Activated naive CD8-positive, alpha-beta T cell treated with anti-CD3 and anti-CD28 coated beads for 36 hours (primary cell): ENCODE measurements around the gene DCLK1. TPM values are rescaled to one million over a fixed set of nuclear protein-coding genes. Genes with fewer than 3 reads are reported as not detected.
A peak's percentile ranks its signal among the peaks of the same experiment; 100 is the strongest.

ENCODE experiments used
- DNase-seq: peaks from one replicate; pipeline ENCODE4 v3.0.0; 2021
- H3K27ac Mint-ChIP-seq: one replicate; pipeline ENCODE4 v1.8.0; 2022; ENCODE audit warnings: mild to moderate bottlenecking, moderate library complexity, mixed read lengths
- H3K27me3 Mint-ChIP-seq: one replicate; pipeline ENCODE4 v1.8.0; 2022; ENCODE audit warnings: mild to moderate bottlenecking, mixed read lengths
- H3K36me3 Mint-ChIP-seq: one replicate; pipeline ENCODE4 v1.8.0; 2021; ENCODE audit warnings: mild to moderate bottlenecking, mixed read lengths
- H3K4me1 Mint-ChIP-seq: one replicate; pipeline ENCODE4 v1.8.0; 2021; ENCODE audit warnings: mixed read lengths
- H3K4me3 Mint-ChIP-seq: one replicate; pipeline ENCODE4 v1.8.0; 2022; ENCODE audit warnings: mild to moderate bottlenecking, moderate library complexity, mixed read lengths
- H3K9me3 Mint-ChIP-seq: one replicate; pipeline ENCODE4 v1.8.0; 2022; ENCODE audit warnings: mixed read lengths
- total RNA-seq, 2 experiments: library from RNA; stranded (reverse); gene quantifications; one replicate each; pipeline ENCODE4 v1.2.3, GENCODE V29; 2021

Gene DCLK1
- total RNA-seq, 2 experiments from 2014 or later = not detected

DNA sequence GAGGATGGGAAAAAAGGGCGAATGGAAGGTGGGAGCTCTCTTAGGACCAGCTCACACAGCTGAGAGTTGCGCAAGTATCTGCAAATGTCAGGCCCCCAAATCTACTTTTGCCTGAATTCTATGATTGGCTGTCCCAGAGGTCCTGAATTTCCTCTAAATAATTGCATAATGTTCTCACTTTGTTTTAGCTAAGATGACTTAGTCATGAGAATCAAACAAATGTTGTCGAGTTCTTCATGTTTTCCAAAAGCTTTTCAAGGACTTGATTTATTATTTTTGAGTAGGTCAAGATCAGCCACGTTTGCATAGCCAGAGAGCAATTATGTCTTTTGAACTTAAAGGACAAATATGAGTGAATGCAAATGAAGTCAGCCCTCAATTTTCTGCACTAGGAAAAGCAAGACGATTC, 408.1 kb downstream of the DCLK1 start:
- Mint-ChIP-seq H3K36me3 (no peaks in the 10 kb centered on the region), H3K9me3 (no peaks in the 10 kb centered on the region), H3K4me3 (no peak overlapping the region), H3K4me1 (peaks cover 3% of the 10 kb centered on the region), H3K27me3 (peaks cover 22% of the 10 kb centered on the region), H3K27ac (no peak overlapping the region)
- DNase-seq = no peak

- no peak for DNase-seq
- peaks cover 3% of the 10 kb centered on the region for H3K4me1 Mint-ChIP-seq
- H3K4me3 Mint-ChIP-seq = no peak overlapping the region
- H3K9me3 Mint-ChIP-seq = no peaks in the 10 kb centered on the region
- H3K36me3 Mint-ChIP-seq = no peaks in the 10 kb centered on the region
- H3K27me3 Mint-ChIP-seq = peaks cover 22% of the 10 kb centered on the region
- H3K27ac Mint-ChIP-seq = no peak overlapping the region
These were observed 408.6 kb downstream of the DCLK1 start for GRCh38 chr13:35722458-35723052.

DNA sequence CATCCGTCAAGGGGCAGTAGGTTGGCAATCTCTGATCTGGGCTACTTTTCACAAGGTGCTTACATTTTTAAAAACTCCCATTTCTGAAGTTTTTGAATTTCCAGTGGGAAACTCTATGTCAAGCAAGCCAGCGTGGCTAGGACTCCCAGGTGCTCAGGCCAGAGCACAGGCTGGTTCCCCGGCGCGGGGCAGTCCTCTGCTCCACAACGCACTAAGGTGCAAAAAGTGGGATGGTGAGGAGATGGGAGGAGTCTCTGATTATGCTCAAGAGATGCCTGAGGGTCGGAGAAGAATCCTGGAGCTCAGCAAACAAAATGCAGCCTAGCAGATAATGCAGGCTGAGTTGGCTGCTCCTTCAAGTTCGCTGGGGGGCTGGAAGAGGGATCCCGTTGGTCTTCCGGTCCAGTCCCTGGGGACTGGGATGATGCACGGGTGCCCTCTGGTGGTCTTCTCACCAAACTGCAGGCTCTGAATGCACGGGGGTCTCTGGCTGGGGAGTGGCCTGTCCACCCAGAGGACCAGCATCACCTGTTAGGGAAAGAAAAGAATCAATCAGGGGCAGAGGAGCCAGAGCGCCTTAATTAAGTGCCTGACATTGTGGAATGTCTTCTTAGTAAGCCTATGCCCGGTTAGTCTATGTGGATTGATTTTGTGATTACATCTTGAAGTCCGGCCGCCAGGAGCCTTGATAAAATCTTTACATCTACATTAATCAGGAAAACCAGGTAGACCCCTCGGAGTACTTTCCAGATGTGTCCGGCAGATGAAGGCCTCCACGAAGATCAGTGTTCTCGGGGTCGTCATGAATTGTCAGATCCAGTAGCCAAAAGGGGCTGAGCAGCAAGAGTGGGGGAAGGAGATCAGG, 410.3 kb downstream of the DCLK1 start:
- Mint-ChIP-seq H3K27me3 (peaks cover 22% of the 10 kb centered on the region), H3K27ac (no peak overlapping the region), H3K4me3 (peak overlapping the region; percentile 16), H3K9me3 (no peaks in the 10 kb centered on the region), H3K4me1 (peaks cover 3% of the 10 kb centered on the region), H3K36me3 (no peaks in the 10 kb centered on the region)
- peak; percentile 36 for DNase-seq

GRCh38 chr13:35720290-35720689, 410.9 kb downstream of the DCLK1 start:
- DNase-seq = no peak
- H3K27ac Mint-ChIP-seq = no peak overlapping the region
- H3K9me3 Mint-ChIP-seq = no peaks in the 10 kb centered on the region
- no peaks in the 10 kb centered on the region for H3K36me3 Mint-ChIP-seq
- peaks cover 22% of the 10 kb centered on the region for H3K27me3 Mint-ChIP-seq
- no peak overlapping the region for H3K4me3 Mint-ChIP-seq
- H3K4me1 Mint-ChIP-seq = peaks cover 3% of the 10 kb centered on the region

Other genes starting within 250 kb of the DCLK1 start
- gene SOHLH2, start 83.2 kb upstream of the DCLK1 start, total RNA-seq = not detected
- under 1 TPM in 1 of 2 experiments, not detected in 1; 0.28 TPM for gene CCDC169, start 166.4 kb upstream of the DCLK1 start, total RNA-seq
- 10 to 100 TPM; 27.5 to 28.9 TPM for gene SPART, start 215.0 kb upstream of the DCLK1 start, total RNA-seq